Esophagus mucosa (tissue), 1 donor: ENCODE measurements around the gene MYH7B. TPM values are rescaled to one million over a fixed set of nuclear protein-coding genes. Genes with fewer than 3 reads are reported as not detected.
A peak's percentile ranks its signal among the peaks of the same experiment; 100 is the strongest.

Source experiments
- ATAC-seq: fragments of 200-7000 bp; cut with Tn5 transposase; one replicate; pipeline ENCODE4 v1.9.1; 2020
- total RNA-seq: library from RNA; stranded (reverse); gene quantifications from one replicate; pipeline ENCODE4 v1.2.4, GENCODE V29; 2023
- donor health status: DM: yes; HTN: yes; CAD: no.

Gene MYH7B
- total RNA-seq, 1 donor from 2014 or later = not detected

- peak; percentile 56 for ATAC-seq
These were observed 10.2 kb upstream of the MYH7B start for GRCh38 chr20:34945315-34946077.

GRCh38 chr20:34946661-34947060 lies 9.0 kb upstream of the MYH7B start:
- no peak for ATAC-seq

GRCh38 chr20:34947336-34947735 lies 8.3 kb upstream of the MYH7B start:
- no peak for ATAC-seq

- no peak for ATAC-seq
These were observed 7.6 kb upstream of the MYH7B start for GRCh38 chr20:34948030-34948429.

GRCh38 chr20:34949120-34949519 lies 6.5 kb upstream of the MYH7B start:
- no peak for ATAC-seq

- ATAC-seq = peak; percentile 50
These were observed 4.4 kb upstream of the MYH7B start for GRCh38 chr20:34951252-34951651.

GRCh38 chr20:34951652-34952051 lies 4.0 kb upstream of the MYH7B start:
- no peak for ATAC-seq

GRCh38 chr20:34952671-34953070 lies 3.0 kb upstream of the MYH7B start:
- peak; percentile 24 for ATAC-seq

- ATAC-seq = no peak
These were observed 1.7 kb upstream of the MYH7B start for GRCh38 chr20:34953960-34954359.

- peak; percentile 11 for ATAC-seq
These were observed 801 bp upstream of the MYH7B start for GRCh38 chr20:34954904-34955230.

GRCh38 chr20:34956041-34956458 lies 382 bp downstream of the MYH7B start:
- ATAC-seq = no peak

GRCh38 chr20:34956751-34957472 lies 1.2 kb downstream of the MYH7B start:
- ATAC-seq = no peak

- ATAC-seq = no peak
These were observed 8.8 kb downstream of the MYH7B start for GRCh38 chr20:34964486-34964885.

GRCh38 chr20:34965051-34965450 lies 9.4 kb downstream of the MYH7B start:
- ATAC-seq = no peak

GRCh38 chr20:34967421-34967820 lies 11.8 kb downstream of the MYH7B start:
- no peak for ATAC-seq

GRCh38 chr20:34968042-34968775 lies 12.5 kb downstream of the MYH7B start:
- peak; percentile 63 for ATAC-seq

- no peak for ATAC-seq
These were observed 14.6 kb downstream of the MYH7B start for GRCh38 chr20:34970193-34970840.

- ATAC-seq = no peak
These were observed 15.3 kb downstream of the MYH7B start for GRCh38 chr20:34970846-34971560.

GRCh38 chr20:34971561-34972235 lies 16.0 kb downstream of the MYH7B start:
- ATAC-seq = no peak

GRCh38 chr20:34974246-34974645 lies 18.6 kb downstream of the MYH7B start:
- no peak for ATAC-seq

- no peak for ATAC-seq
These were observed 20.6 kb downstream of the MYH7B start for GRCh38 chr20:34976286-34976685.
